Sigmoid colon (tissue), 7 donors: Measurements from ENCODE around the gene RAP1A. TPM values are rescaled to one million over a fixed set of nuclear protein-coding genes. Genes with fewer than 3 reads are reported as not detected.
A peak's percentile ranks its signal among the peaks of the same experiment; 100 is the strongest.

Experiments
- DNase-seq: peaks from one replicate; pipeline ENCODE4 v3.0.0-alpha.2; 2019
- H3K27ac ChIP-seq, 4 donors: fragments of 200-600 bp; sonication (generic); one replicate each; pipeline ENCODE4 v1.5.1; 2016 to 2019; ENCODE audit warnings: mild to moderate bottlenecking in 1 of 4
- H3K27me3 ChIP-seq, 3 donors: fragments of 200-600 bp; sonication (generic); one replicate each; pipeline ENCODE4 v1.5.1; 2019; ENCODE audit warnings: mild to moderate bottlenecking in 1 of 3
- H3K36me3 ChIP-seq, 4 donors: fragments of 200-600 bp; sonication (generic); one replicate each; pipeline ENCODE4 v1.5.1; 2016 to 2019
- H3K4me1 ChIP-seq, 4 donors: fragments of 200-600 bp; sonication (generic); one replicate each; pipeline ENCODE4 v1.5.1; 2017 to 2019
- H3K4me3 ChIP-seq, 4 donors: fragments of 200-600 bp; sonication (generic); one replicate each; pipeline ENCODE4 v1.5.1; 2017 to 2019; ENCODE audit warnings: mild to moderate bottlenecking in 2 of 4, moderate library complexity in 1 of 4
- H3K9me3 ChIP-seq, 4 donors: fragments of 200-600 bp in 3 of 4; sonication (generic) in 3 of 4; one replicate each; pipeline versions ENCODE4 v1.5.1 to v1.6.1; 2013 to 2019
- EP300 ChIP-seq, 4 donors: sonication (generic); formaldehyde crosslinking; IDR thresholded peaks; one replicate each; pipeline ENCODE4 v1.6.1; 2017; ENCODE audit warnings: antibody characterized with exemption in 4 of 4
- POLR2A ChIP-seq, 2 donors: fragments of 450-650 bp; IDR thresholded peaks; one replicate each; pipeline ENCODE4 v1.6.1; 2016; ENCODE audit warnings: antibody characterized with exemption in 2 of 2, mild to moderate bottlenecking in 2 of 2, moderate library complexity in 2 of 2
- POLR2AphosphoS5 ChIP-seq, 4 donors: sonication (generic); formaldehyde crosslinking; IDR thresholded peaks; one replicate each; pipeline ENCODE4 v1.6.1; 2017; ENCODE audit warnings: antibody characterized with exemption in 4 of 4
- WGBS, 2 donors: extraction: QIAGEN DNeasy Blood & Tissue Kit; methylation state at CpG; one replicate each; pipeline ENCODE4 v1.1.7; 2013; 5-methylcytosine and 5-hydroxymethylcytosine counted together
- intact Hi-C: fragments of 100-400 bp; cut with DNase I; formaldehyde crosslinking; loops from one replicate; pipeline ENCODE4 v1.15.1; 2023
- polyA plus RNA-seq, 3 donors: library from polyadenylated mRNA; stranded (reverse); fragments of 200-250 nt; gene quantifications; one replicate each; pipeline ENCODE4 v1.2.3, GENCODE V29; 2013
- total RNA-seq, 4 donors: library from RNA; depleted of rRNA; stranded (reverse); fragments of >200 nt; gene quantifications; one replicate each; pipeline ENCODE4 v1.1.0, GENCODE V29; 2016
- TF ChIP-seq, protein P1 (sequence below), 4 experiments: fragments of 450-650 bp in 3 of 4; fragments of 200-600 bp in 1 of 4; IDR thresholded peaks; one replicate each; pipeline ENCODE4 v1.5.1; 2016 to 2019; ENCODE audit warnings: antibody characterized with exemption in 4 of 4, mild to moderate bottlenecking in 3 of 4, moderate library complexity in 2 of 4
- donor health status: healthy with polysubstance abuse.
- donor health status: Bipolar disorder and iron deficiency.
- donor health status: healthy.

RAP1A gene
- total and polyA plus RNA-seq, 7 donors: 87.5 to 381 (median 213) TPM

DNA sequence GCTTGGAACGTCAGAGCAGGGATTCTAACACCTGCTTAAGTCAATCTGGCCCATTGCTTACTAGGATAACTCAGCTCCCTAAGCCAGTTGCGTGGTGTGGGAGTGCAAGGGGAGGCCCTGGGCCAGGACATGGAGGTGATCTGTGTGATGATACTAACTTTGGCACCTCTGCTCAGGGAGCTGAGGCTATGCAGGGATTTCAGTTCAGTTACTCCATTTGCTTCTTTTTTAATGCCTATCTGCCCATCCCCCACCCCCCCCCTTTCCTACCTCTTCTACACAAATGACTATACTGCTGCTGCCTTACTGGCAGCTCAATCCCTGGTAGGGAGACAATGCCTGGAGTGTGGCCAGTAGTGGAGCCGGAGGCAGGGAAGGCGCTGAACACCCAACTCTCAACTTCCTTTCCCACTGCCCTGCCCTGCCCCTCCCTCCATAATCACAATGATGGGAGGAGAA lies 100.1 kb downstream of the RAP1A start:
- H3K27me3 ChIP-seq: no peaks in the 10 kb centered on the region
- intact Hi-C loops: no loop called here
- DNase-seq: no peak
- no peaks in the 10 kb centered on the region for H3K9me3 ChIP-seq
- peaks cover 0 to 32% (median 25%) of the 10 kb centered on the region in 4 donors for H3K4me1 ChIP-seq
- WGBS, 2 donors: 40 to 65% methylated on average over 4 of the region's 4 CpGs
- peak overlapping the region in 1 of 4 donors; percentile 19 for H3K27ac ChIP-seq
- peaks cover 0 to 10% (median 0%) of the 10 kb centered on the region in 4 donors for H3K36me3 ChIP-seq
- no peak overlapping the region for H3K4me3 ChIP-seq
- TF ChIP-seq POLR2A (IDR thresholded peaks at IDR 0.05) (no peak), POLR2AphosphoS5 (IDR thresholded peaks at IDR 0.05) (no peak), EP300 (IDR thresholded peaks at IDR 0.05) (no peak)
- TF ChIP-seq, protein P1, sequence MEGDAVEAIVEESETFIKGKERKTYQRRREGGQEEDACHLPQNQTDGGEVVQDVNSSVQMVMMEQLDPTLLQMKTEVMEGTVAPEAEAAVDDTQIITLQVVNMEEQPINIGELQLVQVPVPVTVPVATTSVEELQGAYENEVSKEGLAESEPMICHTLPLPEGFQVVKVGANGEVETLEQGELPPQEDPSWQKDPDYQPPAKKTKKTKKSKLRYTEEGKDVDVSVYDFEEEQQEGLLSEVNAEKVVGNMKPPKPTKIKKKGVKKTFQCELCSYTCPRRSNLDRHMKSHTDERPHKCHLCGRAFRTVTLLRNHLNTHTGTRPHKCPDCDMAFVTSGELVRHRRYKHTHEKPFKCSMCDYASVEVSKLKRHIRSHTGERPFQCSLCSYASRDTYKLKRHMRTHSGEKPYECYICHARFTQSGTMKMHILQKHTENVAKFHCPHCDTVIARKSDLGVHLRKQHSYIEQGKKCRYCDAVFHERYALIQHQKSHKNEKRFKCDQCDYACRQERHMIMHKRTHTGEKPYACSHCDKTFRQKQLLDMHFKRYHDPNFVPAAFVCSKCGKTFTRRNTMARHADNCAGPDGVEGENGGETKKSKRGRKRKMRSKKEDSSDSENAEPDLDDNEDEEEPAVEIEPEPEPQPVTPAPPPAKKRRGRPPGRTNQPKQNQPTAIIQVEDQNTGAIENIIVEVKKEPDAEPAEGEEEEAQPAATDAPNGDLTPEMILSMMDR (IDR thresholded peaks at IDR 0.05): no peak

DNA sequence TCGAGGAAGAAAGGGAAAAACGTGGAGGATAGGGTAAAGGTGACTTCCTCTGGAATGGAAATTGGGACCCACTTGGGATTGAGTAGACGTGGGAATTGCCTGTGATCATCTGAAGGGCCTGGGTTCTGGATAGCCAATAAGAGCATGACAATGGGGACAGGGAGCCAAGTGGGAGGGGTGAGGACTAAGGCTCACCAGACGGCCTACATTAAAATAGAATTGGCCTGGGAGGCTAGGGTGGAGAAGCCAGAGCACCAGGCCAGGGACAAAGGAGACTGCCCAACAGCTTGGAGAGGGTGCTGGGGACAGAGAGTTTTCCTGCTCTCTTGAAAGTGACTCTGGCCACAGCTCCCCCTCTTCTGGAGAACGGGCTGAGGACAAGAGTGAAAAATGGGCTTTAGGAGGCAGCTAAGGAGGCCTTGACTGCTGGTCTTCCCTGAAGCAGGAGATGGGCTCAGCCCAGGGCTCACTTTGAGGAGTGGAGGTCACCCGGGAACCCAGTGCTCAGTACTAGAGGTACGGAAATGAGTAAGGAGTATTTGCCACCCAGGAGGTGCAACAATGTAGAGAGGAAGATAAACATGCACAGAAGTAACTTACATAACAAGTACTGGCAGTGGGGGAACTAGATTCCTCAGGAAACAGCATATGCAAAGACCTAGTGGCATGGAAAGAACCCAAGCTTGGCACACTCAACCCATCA lies 100.8 kb downstream of the RAP1A start:
- Histone ChIP-seq H3K9me3 (no peaks in the 10 kb centered on the region), H3K4me1 (peaks cover 0 to 37% (median 31%) of the 10 kb centered on the region in 4 donors), H3K36me3 (peaks cover 0 to 10% (median 0%) of the 10 kb centered on the region in 4 donors), H3K27me3 (no peaks in the 10 kb centered on the region), H3K27ac (peak overlapping the region in 2 of 4 donors; percentile 11 to 19), H3K4me3 (no peak overlapping the region)
- no peak for DNase-seq
- intact Hi-C loops: no loop called here
- TF ChIP-seq, protein P1 (IDR thresholded peaks at IDR 0.05): no peak
- TF ChIP-seq POLR2AphosphoS5 (IDR thresholded peaks at IDR 0.05): peak in 1 of 4 donors; percentile 6
- WGBS, 2 donors: 78 to 79% methylated on average over 7 of the region's 7 CpGs

DNA sequence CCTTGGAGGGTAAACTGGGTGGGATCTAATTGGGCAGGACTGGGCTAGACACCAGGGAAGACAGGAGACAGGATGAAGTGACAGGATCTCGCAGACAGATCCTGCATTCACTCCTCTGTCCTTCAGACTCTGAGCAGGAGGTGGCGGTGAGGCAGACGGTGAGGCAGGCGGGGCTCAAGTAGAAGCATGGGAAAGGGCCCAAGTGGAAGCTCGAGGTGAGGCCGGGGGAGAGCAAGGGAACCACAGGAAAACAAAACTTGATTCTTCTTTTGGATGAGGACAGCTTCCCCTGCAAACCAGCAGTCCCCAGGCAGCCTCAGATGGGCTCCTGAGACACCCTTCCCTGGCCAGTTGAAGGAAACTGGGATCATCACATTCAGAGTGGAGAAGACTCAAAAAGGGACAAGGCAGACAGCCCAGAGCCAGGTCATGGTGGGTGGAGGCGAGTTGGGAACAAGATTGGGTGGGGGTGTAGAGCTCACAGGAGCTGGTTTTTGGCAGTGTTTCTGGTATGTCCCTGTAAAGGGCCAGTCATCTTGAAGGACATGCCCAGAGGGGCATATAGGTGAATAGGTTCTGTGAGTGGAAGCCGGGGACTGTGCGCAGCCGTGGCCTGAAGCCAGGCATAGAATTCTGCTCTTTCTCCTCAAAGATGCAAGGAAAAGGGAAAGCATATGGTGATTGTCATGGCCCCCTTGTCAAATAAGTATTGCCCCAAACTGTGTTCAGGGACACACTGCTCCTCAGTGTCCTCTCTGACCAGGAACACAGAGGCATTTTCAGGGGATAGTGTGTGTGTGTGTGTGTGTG lies 101.6 kb downstream of the RAP1A start:
- 75 to 79% methylated on average over 10 of the region's 10 CpGs for WGBS, 2 donors
- TF ChIP-seq POLR2A (IDR thresholded peaks at IDR 0.05): no peak
- no peak for TF ChIP-seq EP300 (IDR thresholded peaks at IDR 0.05)
- TF ChIP-seq, protein P1 (IDR thresholded peaks at IDR 0.05): no peak
- TF ChIP-seq POLR2AphosphoS5 (IDR thresholded peaks at IDR 0.05): peak in 2 of 4 donors; percentile 4 to 39
- Histone ChIP-seq H3K36me3 (peaks cover 0 to 10% (median 0%) of the 10 kb centered on the region in 4 donors), H3K27me3 (no peaks in the 10 kb centered on the region), H3K9me3 (no peaks in the 10 kb centered on the region), H3K27ac (peak overlapping the region in 1 of 4 donors; percentile 19), H3K4me3 (no peak overlapping the region), H3K4me1 (peaks cover 0 to 38% (median 32%) of the 10 kb centered on the region in 4 donors)
- DNase-seq: no peak
- intact Hi-C loops: no loop called here

DNA sequence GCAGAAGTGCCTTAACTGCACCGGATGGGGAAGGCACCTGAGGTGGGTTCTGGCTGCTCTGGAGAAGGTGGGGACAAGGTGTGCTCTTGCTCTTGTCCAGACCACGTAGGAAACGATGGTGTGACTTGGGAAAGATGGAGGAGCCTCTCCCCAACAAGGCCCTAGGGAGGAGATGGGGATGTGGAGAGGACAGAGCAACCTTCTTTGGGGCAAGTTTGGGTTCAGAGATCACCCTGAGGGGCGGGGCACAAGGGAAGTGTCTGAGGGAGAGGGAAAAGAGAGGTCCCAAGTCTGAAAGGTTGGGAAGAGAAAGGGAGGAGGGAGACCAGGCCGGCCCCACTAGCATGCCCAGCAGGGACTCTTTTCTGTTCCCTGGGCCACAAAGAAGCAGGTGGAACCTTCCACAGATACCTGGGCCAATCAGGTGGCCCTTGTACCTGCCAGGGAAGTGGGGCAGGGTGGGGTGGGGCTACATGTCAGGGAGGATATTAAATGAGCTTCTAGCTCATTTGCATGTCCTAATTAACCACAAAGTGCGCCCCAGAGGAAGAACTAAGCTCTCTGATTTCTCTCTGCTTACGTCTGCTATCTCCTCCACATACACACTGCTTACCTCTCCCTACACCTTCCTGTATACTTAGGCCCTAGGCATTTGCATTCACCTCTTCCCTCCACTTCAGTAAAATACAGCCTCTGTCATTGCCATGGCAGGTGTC lies 103.7 kb downstream of the RAP1A start:
- DNase-seq: no peak
- Histone ChIP-seq H3K4me1 (peaks cover 0 to 38% (median 32%) of the 10 kb centered on the region in 4 donors), H3K27ac (no peak overlapping the region), H3K36me3 (peaks cover 0 to 12% (median 0%) of the 10 kb centered on the region in 4 donors), H3K4me3 (no peak overlapping the region), H3K27me3 (no peaks in the 10 kb centered on the region), H3K9me3 (no peaks in the 10 kb centered on the region)
- WGBS, 2 donors: 71 to 79% methylated on average over 7 of the region's 7 CpGs
- intact Hi-C loops: no loop called here
- TF ChIP-seq EP300 (IDR thresholded peaks at IDR 0.05): no peak
- TF ChIP-seq POLR2AphosphoS5 (IDR thresholded peaks at IDR 0.05): peak in 2 of 4 donors; percentile 11 to 34
